Measurements from ENCODE around the gene HPS3. TPM values are rescaled to one million over a fixed set of nuclear protein-coding genes. Genes with fewer than 3 reads are reported as not detected.

The HPS3 gene, protein sequence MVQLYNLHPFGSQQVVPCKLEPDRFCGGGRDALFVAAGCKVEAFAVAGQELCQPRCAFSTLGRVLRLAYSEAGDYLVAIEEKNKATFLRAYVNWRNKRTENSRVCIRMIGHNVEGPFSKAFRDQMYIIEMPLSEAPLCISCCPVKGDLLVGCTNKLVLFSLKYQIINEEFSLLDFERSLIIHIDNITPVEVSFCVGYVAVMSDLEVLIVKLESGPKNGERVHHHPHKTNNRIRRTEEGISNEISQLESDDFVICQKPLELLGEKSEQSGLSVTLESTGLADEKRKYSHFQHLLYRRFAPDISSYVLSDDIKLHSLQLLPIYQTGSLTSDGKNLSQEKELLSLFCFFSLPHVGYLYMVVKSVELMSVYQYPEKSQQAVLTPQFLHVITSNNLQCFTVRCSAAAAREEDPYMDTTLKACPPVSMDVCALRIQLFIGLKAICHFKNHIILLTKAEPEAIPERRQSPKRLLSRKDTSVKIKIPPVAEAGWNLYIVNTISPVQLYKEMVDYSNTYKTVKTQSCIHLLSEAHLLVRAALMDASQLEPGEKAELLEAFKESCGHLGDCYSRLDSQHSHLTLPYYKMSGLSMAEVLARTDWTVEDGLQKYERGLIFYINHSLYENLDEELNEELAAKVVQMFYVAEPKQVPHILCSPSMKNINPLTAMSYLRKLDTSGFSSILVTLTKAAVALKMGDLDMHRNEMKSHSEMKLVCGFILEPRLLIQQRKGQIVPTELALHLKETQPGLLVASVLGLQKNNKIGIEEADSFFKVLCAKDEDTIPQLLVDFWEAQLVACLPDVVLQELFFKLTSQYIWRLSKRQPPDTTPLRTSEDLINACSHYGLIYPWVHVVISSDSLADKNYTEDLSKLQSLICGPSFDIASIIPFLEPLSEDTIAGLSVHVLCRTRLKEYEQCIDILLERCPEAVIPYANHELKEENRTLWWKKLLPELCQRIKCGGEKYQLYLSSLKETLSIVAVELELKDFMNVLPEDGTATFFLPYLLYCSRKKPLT
- total RNA-seq (2021; ENCODE audit: unreplicated experiment) (68.0 TPM), Bru-seq, nascent RNA (percentile 93 among the genes with signal in this experiment), BruChase-seq, experiment 1, labeled RNA remaining after a 2-hour chase (percentile 85 among the genes with signal in this experiment), BruChase-seq, experiment 2, labeled RNA remaining after a 6-hour chase (percentile 90 among the genes with signal in this experiment)
- 62.2 TPM for polyA plus RNA-seq (2012; ENCODE audit: insufficient read length)
- long read RNA-seq, full-length matches to known transcripts = 221 of 308 reads
- long read RNA-seq, partial matches to known transcripts = 31 of 308 reads
- long read RNA-seq, other reads (novel, unspliced or antisense) = 56 of 308 reads

DNA sequence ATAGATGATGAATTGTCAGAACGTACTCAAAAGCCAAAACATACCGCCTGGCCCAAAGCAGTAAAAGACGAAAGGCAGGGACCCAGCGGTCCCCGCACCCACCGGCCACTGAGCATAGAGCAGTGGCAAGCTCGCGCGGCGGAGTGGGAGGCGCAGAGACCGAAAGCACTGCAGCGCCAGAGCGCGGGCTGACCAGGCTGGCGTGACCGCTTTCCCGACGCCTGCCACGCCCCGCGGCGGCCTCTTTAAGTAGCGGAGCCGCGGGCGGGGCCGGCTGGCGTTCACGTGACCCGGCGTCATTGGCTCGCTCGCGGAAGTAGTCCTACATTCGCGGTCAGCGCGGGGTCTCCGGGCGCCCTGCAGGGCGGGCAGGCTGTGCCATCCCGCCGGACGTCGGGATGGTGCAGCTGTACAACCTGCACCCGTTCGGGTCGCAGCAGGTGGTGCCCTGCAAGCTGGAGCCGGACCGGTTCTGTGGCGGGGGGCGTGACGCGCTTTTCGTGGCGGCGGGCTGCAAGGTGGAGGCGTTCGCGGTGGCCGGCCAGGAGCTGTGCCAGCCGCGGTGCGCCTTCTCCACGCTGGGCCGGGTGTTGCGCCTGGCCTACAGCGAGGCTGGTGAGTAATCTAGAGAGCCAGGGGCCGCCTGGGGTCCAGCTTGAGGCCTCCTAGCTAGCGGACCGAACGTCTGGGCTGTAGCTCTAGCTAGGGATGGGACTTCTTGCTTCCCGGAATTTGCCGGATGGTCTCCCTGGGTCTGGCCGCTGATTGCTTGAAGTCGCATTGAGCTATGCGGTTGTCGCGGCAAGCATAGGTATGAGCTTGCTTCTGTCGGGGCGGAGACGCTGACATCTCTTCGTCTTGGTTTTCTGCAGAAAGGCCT is at the start of gene HPS3:
Gene HPS3, plus strand, starts transcription at position 313 of the 880 bp plus-strand sequence. Its CDS starts 86 bp downstream, at position 399.
- no peaks in the 10 kb centered on the region for H3K27me3 ChIP-seq (ENCODE audit: control insufficient read depth, insufficient read depth, low read length)
- H3K9me3 ChIP-seq (ENCODE audit: control insufficient read depth, insufficient read depth, low read depth, low read length) = no peaks in the 10 kb centered on the region
- TF ChIP-seq POLR2AphosphoS5 (IDR thresholded peaks at IDR 0.05; ENCODE audit: low read depth, low read length) (peak; percentile 95), TCF7L2 (IDR thresholded peaks at IDR 0.05; ENCODE audit: low read depth, low read length) (peak; percentile 96), SIN3A (IDR thresholded peaks at IDR 0.05; ENCODE audit: borderline replicate concordance, insufficient read depth, low read depth, low read length) (peak; percentile 99; the same call in 1 of the 2 replicates)
- TF ChIP-seq, protein P1, sequence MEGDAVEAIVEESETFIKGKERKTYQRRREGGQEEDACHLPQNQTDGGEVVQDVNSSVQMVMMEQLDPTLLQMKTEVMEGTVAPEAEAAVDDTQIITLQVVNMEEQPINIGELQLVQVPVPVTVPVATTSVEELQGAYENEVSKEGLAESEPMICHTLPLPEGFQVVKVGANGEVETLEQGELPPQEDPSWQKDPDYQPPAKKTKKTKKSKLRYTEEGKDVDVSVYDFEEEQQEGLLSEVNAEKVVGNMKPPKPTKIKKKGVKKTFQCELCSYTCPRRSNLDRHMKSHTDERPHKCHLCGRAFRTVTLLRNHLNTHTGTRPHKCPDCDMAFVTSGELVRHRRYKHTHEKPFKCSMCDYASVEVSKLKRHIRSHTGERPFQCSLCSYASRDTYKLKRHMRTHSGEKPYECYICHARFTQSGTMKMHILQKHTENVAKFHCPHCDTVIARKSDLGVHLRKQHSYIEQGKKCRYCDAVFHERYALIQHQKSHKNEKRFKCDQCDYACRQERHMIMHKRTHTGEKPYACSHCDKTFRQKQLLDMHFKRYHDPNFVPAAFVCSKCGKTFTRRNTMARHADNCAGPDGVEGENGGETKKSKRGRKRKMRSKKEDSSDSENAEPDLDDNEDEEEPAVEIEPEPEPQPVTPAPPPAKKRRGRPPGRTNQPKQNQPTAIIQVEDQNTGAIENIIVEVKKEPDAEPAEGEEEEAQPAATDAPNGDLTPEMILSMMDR (IDR thresholded peaks at IDR 0.05) = no peak
- TF ChIP-seq, protein P2, sequence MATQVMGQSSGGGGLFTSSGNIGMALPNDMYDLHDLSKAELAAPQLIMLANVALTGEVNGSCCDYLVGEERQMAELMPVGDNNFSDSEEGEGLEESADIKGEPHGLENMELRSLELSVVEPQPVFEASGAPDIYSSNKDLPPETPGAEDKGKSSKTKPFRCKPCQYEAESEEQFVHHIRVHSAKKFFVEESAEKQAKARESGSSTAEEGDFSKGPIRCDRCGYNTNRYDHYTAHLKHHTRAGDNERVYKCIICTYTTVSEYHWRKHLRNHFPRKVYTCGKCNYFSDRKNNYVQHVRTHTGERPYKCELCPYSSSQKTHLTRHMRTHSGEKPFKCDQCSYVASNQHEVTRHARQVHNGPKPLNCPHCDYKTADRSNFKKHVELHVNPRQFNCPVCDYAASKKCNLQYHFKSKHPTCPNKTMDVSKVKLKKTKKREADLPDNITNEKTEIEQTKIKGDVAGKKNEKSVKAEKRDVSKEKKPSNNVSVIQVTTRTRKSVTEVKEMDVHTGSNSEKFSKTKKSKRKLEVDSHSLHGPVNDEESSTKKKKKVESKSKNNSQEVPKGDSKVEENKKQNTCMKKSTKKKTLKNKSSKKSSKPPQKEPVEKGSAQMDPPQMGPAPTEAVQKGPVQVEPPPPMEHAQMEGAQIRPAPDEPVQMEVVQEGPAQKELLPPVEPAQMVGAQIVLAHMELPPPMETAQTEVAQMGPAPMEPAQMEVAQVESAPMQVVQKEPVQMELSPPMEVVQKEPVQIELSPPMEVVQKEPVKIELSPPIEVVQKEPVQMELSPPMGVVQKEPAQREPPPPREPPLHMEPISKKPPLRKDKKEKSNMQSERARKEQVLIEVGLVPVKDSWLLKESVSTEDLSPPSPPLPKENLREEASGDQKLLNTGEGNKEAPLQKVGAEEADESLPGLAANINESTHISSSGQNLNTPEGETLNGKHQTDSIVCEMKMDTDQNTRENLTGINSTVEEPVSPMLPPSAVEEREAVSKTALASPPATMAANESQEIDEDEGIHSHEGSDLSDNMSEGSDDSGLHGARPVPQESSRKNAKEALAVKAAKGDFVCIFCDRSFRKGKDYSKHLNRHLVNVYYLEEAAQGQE (IDR thresholded peaks at IDR 0.05; ENCODE audit: insufficient read depth in 1 of 2, low read depth in 2 of 2, low read length in 1 of 2) = peak in 1 of 2 experiments; percentile 66; a peak in 1 of 4 replicates
- CTCF ChIA-PET = interaction anchor here (1.4 kb wide), 1 partner anchor 9 kb away, joined by 6 read pairs; no protein-coding TSS in a partner anchor
- intact Hi-C loops (cut with micrococcal nuclease; ENCODE audit: unreplicated experiment) = loop anchor here (2.0 kb wide), 1 partner anchor 143 kb away; no protein-coding TSS in a partner anchor
- H3K4me1 ChIP-seq (ENCODE audit: control insufficient read depth, insufficient read depth, low read length) = peaks cover 39% of the 10 kb centered on the region
- ATAC-seq (peak; percentile 93), DNase-seq (ENCODE audit: low read depth, low spot score) (peak; percentile 54)
- no TSS peak for BruUV-seq (replicated peaks)
- peak within 1 kb of the TSS; percentile 84 for H3K27ac ChIP-seq (ENCODE audit: low read length)
- no peaks in the 10 kb centered on the region for H3K36me3 ChIP-seq (ENCODE audit: control insufficient read depth, insufficient read depth, low read length)
- peak within 1 kb of the TSS; percentile 71 to 92 for H3K4me3 ChIP-seq (ENCODE audit: low read depth in 2 of 2, low read length in 2 of 2)
- in situ Hi-C loops (cut with HindIII; ENCODE audit: low pct_unique_long_range_greater_than_20kb, low sequenced_read_pairs) = no loop called here
- POLR2A ChIA-PET = interaction anchor here (0.6 to 1.1 kb wide), 2 partner anchors 155 to 248 kb away, joined by 3 read pairs; partner anchors contain the start of gene TM4SF1

All from Panc1 (cell line).